IMR-90 (cell line): Measurements from ENCODE around the gene ANKRD40CL. TPM values are rescaled to one million over a fixed set of nuclear protein-coding genes. Genes with fewer than 3 reads are reported as not detected.

Source experiments
- ATAC-seq: fragments of 200-7000 bp; cut with Tn5 transposase; 2 replicates; pipeline ENCODE4 v1.9.1; 2020; ENCODE audit warnings: low read depth, mild to moderate bottlenecking, moderate library complexity
- BruUV-seq: library from RNA; stranded (reverse); fragments of 400-500 nt; replicated peaks from 2 replicates; lab custom pipeline; 2021; lab: Mats Ljungman, UMichigan
- CTCF ChIA-PET: fragments of 300-600 bp; formaldehyde crosslinking; extraction: SDS; loops from one replicate; lab custom pipeline; 2021; ENCODE audit warnings: antibody characterized with exemption; lab: Yijun Ruan, JAX
- POLR2A ChIA-PET: fragments of 300-600 bp; sonication (Branson Sonifier 250); formaldehyde crosslinking; loops from one replicate; lab custom pipeline; 2022; ENCODE audit warnings: antibody characterized with exemption; ENCODE audit not compliant: unreplicated experiment; lab: Charles Lee
- DNase-seq: peaks from one replicate; pipeline ENCODE4 v3.0.0; 2013
- H2AFZ ChIP-seq: replicated peaks from 2 replicates; pipeline ENCODE3; 2013; ENCODE audit warnings: low read length, mild to moderate bottlenecking; ENCODE audit not compliant: poor library complexity
- H2AK5ac ChIP-seq: 2 replicates; pipeline ENCODE4 v1.6.1; 2013; ENCODE audit warnings: low read depth, low read length, inconsistent platforms
- H2AK9ac ChIP-seq: replicated peaks from 2 replicates; pipeline ENCODE3; 2013; ENCODE audit warnings: mild to moderate bottlenecking, low read depth, low read length, moderate library complexity; ENCODE audit not compliant: poor library complexity
- H2BK120ac ChIP-seq: 2 replicates; pipeline ENCODE4 v1.6.1; 2013; ENCODE audit warnings: low read depth, low read length, inconsistent platforms
- H2BK15ac ChIP-seq: 3 replicates; pipeline ENCODE4 v1.6.1; 2013; ENCODE audit warnings: low read depth, low read length, inconsistent platforms
- H2BK20ac ChIP-seq: 2 replicates; pipeline ENCODE4 v1.6.1; 2013; ENCODE audit warnings: low read depth, mild to moderate bottlenecking, inconsistent platforms, low read length, moderate library complexity
- H2BK5ac ChIP-seq: 2 replicates; pipeline ENCODE4 v1.6.1; 2013; ENCODE audit warnings: mild to moderate bottlenecking, low read depth, low read length, inconsistent platforms; ENCODE audit not compliant: poor library complexity, severe bottlenecking
- H3K14ac ChIP-seq: replicated peaks from 2 replicates; pipeline ENCODE4 v1.6.1; 2013; ENCODE audit warnings: low read depth, low read length, inconsistent platforms
- H3K18ac ChIP-seq: 2 replicates; pipeline ENCODE4 v1.6.1; 2013; ENCODE audit warnings: low read depth, low read length, control low read depth
- H3K23ac ChIP-seq: 2 replicates; pipeline ENCODE4 v1.6.1; 2013; ENCODE audit warnings: low read depth, low read length, inconsistent platforms
- H3K27ac ChIP-seq: 2 replicates; pipeline ENCODE4 v1.5.1; 2013; ENCODE audit warnings: mild to moderate bottlenecking, control low read depth, low read length; ENCODE audit not compliant: insufficient read depth
- H3K27me3 ChIP-seq: 2 replicates; pipeline ENCODE4 v1.6.1; 2013; ENCODE audit warnings: low read length; ENCODE audit not compliant: control insufficient read depth, insufficient read depth
- H3K36me3 ChIP-seq: 2 replicates; pipeline ENCODE4 v1.6.1; 2013; ENCODE audit warnings: low read length, mixed read lengths; ENCODE audit not compliant: control insufficient read depth, insufficient read depth
- H3K4ac ChIP-seq: 2 replicates; pipeline ENCODE4 v1.6.1; 2013; ENCODE audit warnings: low read depth, low read length, inconsistent platforms
- H3K4me1 ChIP-seq: 2 replicates; pipeline ENCODE4 v1.6.1; 2013; ENCODE audit warnings: low read length, mixed read lengths; ENCODE audit not compliant: control insufficient read depth, insufficient read depth
- H3K4me2 ChIP-seq: 2 replicates; pipeline ENCODE4 v1.6.1; 2013; ENCODE audit warnings: low read depth, mild to moderate bottlenecking, control low read depth, low read length, moderate library complexity
- H3K4me3 ChIP-seq: 2 replicates; pipeline ENCODE4 v1.5.1; 2013; ENCODE audit warnings: low read depth, mild to moderate bottlenecking, control low read depth, low read length, moderate library complexity; ENCODE audit not compliant: insufficient read depth
- H3K56ac ChIP-seq: 2 replicates; pipeline ENCODE4 v1.6.1; 2013; ENCODE audit warnings: low read length, inconsistent platforms; ENCODE audit not compliant: insufficient read depth; ENCODE audit errors: extremely low read depth
- H3K79me1 ChIP-seq, 2 experiments: 2 replicates each; pipeline ENCODE4 v1.6.1; 2013; ENCODE audit warnings: low read length in 2 of 2, inconsistent platforms in 1 of 2, low read depth in 1 of 2
- H3K9ac ChIP-seq: 2 replicates; pipeline ENCODE4 v1.6.1; 2013; ENCODE audit warnings: low read depth, low read length, control low read depth
- H3K9me1 ChIP-seq: 2 replicates; pipeline ENCODE4 v1.6.1; 2013; ENCODE audit warnings: low read length, inconsistent platforms; ENCODE audit not compliant: insufficient read depth
- H3K9me3 ChIP-seq: 2 replicates; pipeline ENCODE4 v1.6.1; 2013; ENCODE audit warnings: low read length; ENCODE audit not compliant: control insufficient read depth, insufficient read depth
- H4K20me1 ChIP-seq: 2 replicates; pipeline ENCODE4 v1.6.1; 2013; ENCODE audit warnings: low read length, inconsistent platforms; ENCODE audit not compliant: insufficient read depth
- H4K5ac ChIP-seq: 2 replicates; pipeline ENCODE4 v1.6.1; 2013; ENCODE audit warnings: mild to moderate bottlenecking, low read depth, low read length, control low read depth
- H4K8ac ChIP-seq, 2 experiments: 2 replicates each; pipeline ENCODE4 v1.6.1; 2013; ENCODE audit warnings: low read depth in 2 of 2, low read length in 2 of 2, control low read depth in 1 of 2, inconsistent platforms in 1 of 2
- H4K91ac ChIP-seq: 2 replicates; pipeline ENCODE4 v1.6.1; 2013; ENCODE audit warnings: low read depth, low read length, inconsistent platforms; ENCODE audit not compliant: insufficient read depth
- BHLHE40 ChIP-seq: fragments of 150-350 bp; IDR thresholded peaks from 2 replicates; pipeline ENCODE4 v1.6.1; 2016; ENCODE audit warnings: mild to moderate bottlenecking, low read depth, low read length
- CHD1 ChIP-seq: IDR thresholded peaks from 2 replicates; pipeline ENCODE4 v1.6.1; 2012; ENCODE audit warnings: low read depth, low read length, improper control_type of control experiment
- MAFK ChIP-seq: IDR thresholded peaks from 2 replicates; pipeline ENCODE4 v1.6.1; 2012; ENCODE audit warnings: low read depth, low read length, improper control_type of control experiment
- MXI1 ChIP-seq: IDR thresholded peaks from 2 replicates; pipeline ENCODE4 v1.6.1; 2012; ENCODE audit warnings: low read depth, mild to moderate bottlenecking, low read length, moderate library complexity, borderline replicate concordance
- NFE2L2 ChIP-seq: fragments of 150-350 bp; IDR thresholded peaks from 2 replicates; pipeline ENCODE4 v1.6.1; 2016; ENCODE audit warnings: low read depth, mild to moderate bottlenecking, low read length
- POLR2A ChIP-seq: IDR thresholded peaks from 2 replicates; pipeline ENCODE4 v1.6.1; 2012; ENCODE audit warnings: mild to moderate bottlenecking, low read depth, low read length
- SMC3 ChIP-seq: fragments of 150-350 bp; IDR thresholded peaks from 2 replicates; pipeline ENCODE4 v1.6.1; 2016; ENCODE audit warnings: low read depth, mild to moderate bottlenecking, antibody characterized with exemption, low read length, moderate library complexity
- whole genome bisulfite sequencing, 2 experiments: methylation state at CpG; one replicate each; pipeline versions ENCODE4 v1.1.5 to v1.1.7; 2013; ENCODE audit warnings: missing lambda C conversion rate in 2 of 2; ENCODE audit not compliant: insufficient read length in 1 of 2; ENCODE audit errors: extremely low coverage in 2 of 2; 5-methylcytosine and 5-hydroxymethylcytosine counted together
- dilution Hi-C: fragments of 300-500 bp; cut with HindIII; formaldehyde crosslinking; loops from one replicate; pipeline ENCODE4 v1.14.3; 2018; ENCODE audit warnings: low sequenced_read_pairs; ENCODE audit not compliant: unreplicated experiment
- in situ Hi-C: fragments of 300-500 bp; cut with MboI; formaldehyde crosslinking; loops from 3 replicates; pipeline ENCODE4 v1.14.3; 2019; ENCODE audit warnings: low sequenced_read_pairs, inconsistent platforms, mixed read lengths
- intact Hi-C: fragments of 100-400 bp; cut with micrococcal nuclease; formaldehyde crosslinking; loops from 2 replicates; pipeline ENCODE4 v1.10.0; 2022
- polyA plus RNA-seq, 3 experiments: library from polyadenylated mRNA; depleted of rRNA; stranded (reverse); fragments of >200 nt; gene quantifications; 2 replicates each; pipeline ENCODE4 v1.2.3, GENCODE V29; 2012; ENCODE audit warnings: low replicate concordance in 1 of 3
- total RNA-seq: library from RNA; depleted of rRNA; stranded (reverse); fragments of >200 nt; gene quantifications from 2 replicates; pipeline ENCODE4 v1.2.3, GENCODE V29; 2012
- TF ChIP-seq, protein P1 (sequence below): conservative IDR thresholded peaks from 2 replicates; pipeline ENCODE4 v1.5.1; 2012; ENCODE audit warnings: mild to moderate bottlenecking, low read depth, low read length, improper control_type of control experiment
- TF ChIP-seq, protein P2 (sequence below): fragments of 150-350 bp; IDR thresholded peaks from 2 replicates; pipeline ENCODE4 v1.6.1; 2017; ENCODE audit warnings: mild to moderate bottlenecking, antibody characterized with exemption, low read length, low read depth

ANKRD40CL gene
- total and polyA plus RNA-seq, 2 of the 4 experiments (the other 2 are of a cell fraction) = not detected

DNA sequence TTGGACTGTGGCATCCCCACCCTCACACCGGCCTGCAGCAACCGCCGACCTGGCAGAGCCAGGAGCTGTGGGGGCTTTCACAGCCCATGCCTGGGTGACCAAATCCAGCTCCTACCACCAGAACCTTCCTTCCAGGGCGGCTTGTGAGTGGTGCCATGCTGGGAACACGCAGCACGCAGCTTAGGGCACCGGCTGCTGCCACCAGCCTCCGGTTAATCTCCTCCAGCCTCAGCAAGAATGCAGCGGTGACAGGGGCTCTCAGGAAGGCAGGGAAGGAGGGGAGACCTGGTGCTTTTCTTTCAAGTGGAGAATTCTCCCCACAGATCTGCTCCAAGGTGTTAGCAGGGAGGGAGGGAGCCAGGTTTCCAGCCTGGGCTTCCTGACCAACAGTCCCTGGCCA, 32.3 kb upstream of the ANKRD40CL start:
- H3K9me1 ChIP-seq = 0 out of 2 replicates have a peak, but pooled peaks cover 4% of the 10 kb centered on the region
- H3K36me3 ChIP-seq = no peaks in the 10 kb centered on the region
- no peak overlapping the region for H2BK15ac ChIP-seq
- H3K27me3 ChIP-seq = peaks cover 9% of the 10 kb centered on the region
- no peak overlapping the region for H2BK5ac ChIP-seq
- H4K8ac ChIP-seq = no peak overlapping the region
- BruUV-seq = no TSS peak
- H3K4me2 ChIP-seq = no peak overlapping the region
- WGBS, 2 experiments = no CpG with 5 or more reads among the region's 9 CpGs
- H4K20me1 ChIP-seq = no peaks in the 10 kb centered on the region
- in situ Hi-C loops = no loop called here
- intact Hi-C loops = no loop called here
- no peak overlapping the region for H2BK120ac ChIP-seq
- no peak overlapping the region for H2AFZ ChIP-seq
- H3K14ac ChIP-seq = no peak overlapping the region
- DNase-seq = no peak
- no peak overlapping the region for H4K91ac ChIP-seq
- H2AK5ac ChIP-seq = no peak overlapping the region
- no peak overlapping the region for H4K5ac ChIP-seq
- ATAC-seq = no peak
- no peak overlapping the region for H3K27ac ChIP-seq
- H2AK9ac ChIP-seq = no peak overlapping the region
- H3K56ac ChIP-seq = no peak overlapping the region
- no peak overlapping the region for H3K9ac ChIP-seq
- no peak overlapping the region for H3K4me3 ChIP-seq
- CTCF ChIA-PET = no interaction called here
- no peak overlapping the region for H2BK20ac ChIP-seq
- POLR2A ChIA-PET = no interaction called here
- H3K4me1 ChIP-seq = no peaks in the 10 kb centered on the region
- H3K23ac ChIP-seq = no peak overlapping the region
- H3K79me1 ChIP-seq = no peaks in the 10 kb centered on the region
- no peak overlapping the region for H3K18ac ChIP-seq
- no peak overlapping the region for H3K4ac ChIP-seq
- TF ChIP-seq MXI1 (no peak), NFE2L2 (no peak), CHD1 (no peak), SMC3 (no peak), POLR2A (no peak), BHLHE40 (no peak), MAFK (no peak)
- TF ChIP-seq, protein P1, sequence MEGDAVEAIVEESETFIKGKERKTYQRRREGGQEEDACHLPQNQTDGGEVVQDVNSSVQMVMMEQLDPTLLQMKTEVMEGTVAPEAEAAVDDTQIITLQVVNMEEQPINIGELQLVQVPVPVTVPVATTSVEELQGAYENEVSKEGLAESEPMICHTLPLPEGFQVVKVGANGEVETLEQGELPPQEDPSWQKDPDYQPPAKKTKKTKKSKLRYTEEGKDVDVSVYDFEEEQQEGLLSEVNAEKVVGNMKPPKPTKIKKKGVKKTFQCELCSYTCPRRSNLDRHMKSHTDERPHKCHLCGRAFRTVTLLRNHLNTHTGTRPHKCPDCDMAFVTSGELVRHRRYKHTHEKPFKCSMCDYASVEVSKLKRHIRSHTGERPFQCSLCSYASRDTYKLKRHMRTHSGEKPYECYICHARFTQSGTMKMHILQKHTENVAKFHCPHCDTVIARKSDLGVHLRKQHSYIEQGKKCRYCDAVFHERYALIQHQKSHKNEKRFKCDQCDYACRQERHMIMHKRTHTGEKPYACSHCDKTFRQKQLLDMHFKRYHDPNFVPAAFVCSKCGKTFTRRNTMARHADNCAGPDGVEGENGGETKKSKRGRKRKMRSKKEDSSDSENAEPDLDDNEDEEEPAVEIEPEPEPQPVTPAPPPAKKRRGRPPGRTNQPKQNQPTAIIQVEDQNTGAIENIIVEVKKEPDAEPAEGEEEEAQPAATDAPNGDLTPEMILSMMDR = no peak
- TF ChIP-seq, protein P2, sequence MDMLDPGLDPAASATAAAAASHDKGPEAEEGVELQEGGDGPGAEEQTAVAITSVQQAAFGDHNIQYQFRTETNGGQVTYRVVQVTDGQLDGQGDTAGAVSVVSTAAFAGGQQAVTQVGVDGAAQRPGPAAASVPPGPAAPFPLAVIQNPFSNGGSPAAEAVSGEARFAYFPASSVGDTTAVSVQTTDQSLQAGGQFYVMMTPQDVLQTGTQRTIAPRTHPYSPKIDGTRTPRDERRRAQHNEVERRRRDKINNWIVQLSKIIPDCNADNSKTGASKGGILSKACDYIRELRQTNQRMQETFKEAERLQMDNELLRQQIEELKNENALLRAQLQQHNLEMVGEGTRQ = no peak
- no peaks in the 10 kb centered on the region for H3K9me3 ChIP-seq
- dilution Hi-C loops = no loop called here
